ENCODE results near the gene CCR5AS.
A peak's percentile ranks its signal among the peaks of the same experiment; 100 is the strongest.
"Not testable (repeated sequence)": the region's sequence is repeated elsewhere in the genome, so short reads cannot be mapped to it uniquely, and the experiment has no call there.

Gene CCR5AS

GRCh38 chr3:46406788-46407611 lies at the start of gene CCR5AS, which contains the start of gene CCRL2:
Gene CCR5AS (minus strand): TSS chr3:46407066.
Gene CCRL2 (plus strand): TSS chr3:46407259. CDS start chr3:46408080, 821 bp downstream.
- peak; percentile 80 for DNase-seq (ENCODE audit: low spot score)

- no peak for DNase-seq (ENCODE audit: low spot score)
Observed at GRCh38 chr3:46456118-46456517, 49.3 kb upstream of the CCR5AS start.

- no peak for DNase-seq (ENCODE audit: low spot score)
Observed at GRCh38 chr3:46455231-46456115, 48.6 kb upstream of the CCR5AS start.

- DNase-seq (ENCODE audit: low spot score): no peak
Observed at GRCh38 chr3:46454606-46455005, 47.7 kb upstream of the CCR5AS start.

- no peak for DNase-seq (ENCODE audit: low spot score)
Observed at GRCh38 chr3:46454209-46454595, 47.3 kb upstream of the CCR5AS start.

GRCh38 chr3:46453526-46454208 lies 46.8 kb upstream of the CCR5AS start:
- no peak for DNase-seq (ENCODE audit: low spot score)

- DNase-seq (ENCODE audit: low spot score): no peak
Observed at GRCh38 chr3:46449755-46450552, 43.1 kb upstream of the CCR5AS start.

GRCh38 chr3:46448721-46449120 lies 41.9 kb upstream of the CCR5AS start:
- DNase-seq (ENCODE audit: low spot score): no peak

GRCh38 chr3:46447228-46447985 lies 40.5 kb upstream of the CCR5AS start:
- no peak for DNase-seq (ENCODE audit: low spot score)

- DNase-seq (ENCODE audit: low spot score): no peak
Observed at GRCh38 chr3:46442576-46443530, 36.0 kb upstream of the CCR5AS start.

- DNase-seq (ENCODE audit: low spot score): no peak
Observed at GRCh38 chr3:46440531-46441294, 33.8 kb upstream of the CCR5AS start.

- DNase-seq (ENCODE audit: low spot score): no peak
Observed at GRCh38 chr3:46438831-46439230, 32.0 kb upstream of the CCR5AS start.

GRCh38 chr3:46435081-46435726 lies 28.3 kb upstream of the CCR5AS start:
- no peak for DNase-seq (ENCODE audit: low spot score)

- DNase-seq (ENCODE audit: low spot score): no peak
Observed at GRCh38 chr3:46433841-46434240, 27.0 kb upstream of the CCR5AS start.

- DNase-seq (ENCODE audit: low spot score): not testable (repeated sequence)
Observed at GRCh38 chr3:46433118-46433517, 26.3 kb upstream of the CCR5AS start.

GRCh38 chr3:46431905-46432304 lies 25.0 kb upstream of the CCR5AS start:
- DNase-seq (ENCODE audit: low spot score): not testable (repeated sequence)

GRCh38 chr3:46430879-46431278 lies 24.0 kb upstream of the CCR5AS start:
- DNase-seq (ENCODE audit: low spot score): not testable (repeated sequence)

- no peak for DNase-seq (ENCODE audit: low spot score)
Observed at GRCh38 chr3:46429671-46430070, 22.8 kb upstream of the CCR5AS start.
